DOHH2 (cell line): Measurements from ENCODE around the gene POLD4.

ENCODE experiments used
- CTCF ChIP-seq: fragments of 200-600 bp; sonication (generic); IDR thresholded peaks from one replicate; pipeline ENCODE4 v1.5.1; 2014; ENCODE audit warnings: antibody characterized with exemption, mild to moderate bottlenecking, low read depth, low read length; ENCODE audit not compliant: poor library complexity, severe bottlenecking
- EZH2phosphoT487 ChIP-seq: fragments of 200-600 bp; sonication (generic); IDR thresholded peaks from 2 replicates; pipeline ENCODE4 v1.6.1; 2017; ENCODE audit warnings: borderline replicate concordance, mild to moderate bottlenecking, antibody characterized with exemption, low read length, moderate library complexity, mixed read lengths

GRCh38 chr11:67301313-67301921 lies 51.9 kb downstream of the POLD4 start:
- TF ChIP-seq CTCF (no peak), EZH2phosphoT487 (no peak)
